K562 (cell line): ENCODE data around the gene CROT. TPM values are rescaled to one million over a fixed set of nuclear protein-coding genes. Genes with fewer than 3 reads are reported as not detected.

Source experiments
- ARID1B ChIP-seq: fragments of 450-650 bp; IDR thresholded peaks from 2 replicates; pipeline ENCODE4 v1.6.1; 2016; ENCODE audit warnings: antibody characterized with exemption, mild to moderate bottlenecking, inconsistent platforms
- ARNT ChIP-seq, 2 experiments: fragments of 450-650 bp; IDR thresholded peaks; 2 replicates each; pipeline ENCODE4 v1.6.1; 2016; ENCODE audit warnings: mild to moderate bottlenecking in 1 of 2
- ATF4 ChIP-seq: fragments of 450-650 bp; formaldehyde crosslinking; IDR thresholded peaks from 2 replicates; pipeline ENCODE4 v1.4.0; 2022; ENCODE audit warnings: mild to moderate bottlenecking, moderate library complexity
- CREM ChIP-seq: IDR thresholded peaks from 2 replicates; pipeline ENCODE4 v1.6.1; 2014; ENCODE audit warnings: antibody characterized with exemption, low read depth
- CTBP1 ChIP-seq: fragments of 450-650 bp; IDR thresholded peaks from 2 replicates; pipeline ENCODE4 v1.6.1; 2016; ENCODE audit warnings: borderline replicate concordance
- HNRNPLL ChIP-seq: fragments of 200-400 bp; formaldehyde crosslinking; IDR thresholded peaks from 2 replicates; pipeline ENCODE4 v1.6.1; 2017; ENCODE audit warnings: low read length, low read depth, mild to moderate bottlenecking; ENCODE audit not compliant: poor library complexity, severe bottlenecking
- IRF2 ChIP-seq: sonication (generic); formaldehyde crosslinking; IDR thresholded peaks from 2 replicates; pipeline ENCODE4 v1.8.1; 2022; ENCODE audit warnings: mild to moderate bottlenecking, missing genetic modification reagents
- JUND ChIP-seq, 2 experiments: IDR thresholded peaks; 2 replicates in 1 of 2; 3 replicates in 1 of 2; pipeline ENCODE4 v1.6.1; 2011; ENCODE audit warnings: borderline replicate concordance in 2 of 2, low read depth in 2 of 2, low read length in 2 of 2, improper control_type of control experiment in 1 of 2, missing biosample characterization in 1 of 2, missing genetic modification characterization in 1 of 2, missing genetic modification reagents in 1 of 2
- MTF1 ChIP-seq: fragments of 250-450 bp; sonication (Bioruptor Pico); IDR thresholded peaks from 2 replicates; pipeline ENCODE4 v1.9.0; 2021; ENCODE audit warnings: moderate library complexity, mild to moderate bottlenecking, inconsistent platforms, borderline replicate concordance
- MYNN ChIP-seq, 2 experiments: sonication (generic); formaldehyde crosslinking in 1 of 2; IDR thresholded peaks; 2 replicates each; pipeline versions ENCODE4 v1.5.0 to v1.6.1; 2016 to 2020; ENCODE audit warnings: antibody characterized with exemption in 1 of 2, missing genetic modification reagents in 1 of 2
- NKRF ChIP-seq: fragments of 450-650 bp; IDR thresholded peaks from 2 replicates; pipeline ENCODE4 v1.6.1; 2016; ENCODE audit warnings: borderline replicate concordance
- PML ChIP-seq: IDR thresholded peaks from 2 replicates; pipeline ENCODE4 v1.6.1; 2012; ENCODE audit warnings: low read length, inconsistent platforms
- PTRF ChIP-seq: fragments of 450-650 bp; IDR thresholded peaks from 2 replicates; pipeline ENCODE4 v1.6.1; 2016; ENCODE audit warnings: mild to moderate bottlenecking, missing genetic modification characterization, missing compliant biosample characterization
- SOX6 ChIP-seq: fragments of 450-650 bp; IDR thresholded peaks from 2 replicates; pipeline ENCODE4 v1.6.1; 2014; ENCODE audit warnings: mild to moderate bottlenecking
- TCF3 ChIP-seq: sonication (generic); formaldehyde crosslinking; IDR thresholded peaks from 2 replicates; pipeline ENCODE4 v1.4.0; 2020; ENCODE audit warnings: mild to moderate bottlenecking, missing genetic modification reagents
- ZKSCAN1 ChIP-seq: fragments of 150-350 bp; IDR thresholded peaks from 2 replicates; pipeline ENCODE4 v1.6.1; 2016; ENCODE audit warnings: low read depth, low read length
- ZNF707 ChIP-seq: fragments of 250-450 bp; sonication (Bioruptor Pico); conservative IDR thresholded peaks from 2 replicates; pipeline ENCODE4 v1.8.0; 2022; ENCODE audit warnings: inconsistent platforms, mild to moderate bottlenecking, moderate library complexity
- ZNF780A ChIP-seq: fragments of 250-450 bp; sonication (Bioruptor Pico); IDR thresholded peaks from 2 replicates; pipeline ENCODE4 v1.5.0; 2021; ENCODE audit warnings: mild to moderate bottlenecking
- polyA plus RNA-seq, 8 experiments: library from polyadenylated mRNA; depleted of rRNA in 4 of 8; stranded (reverse) in 5 of 8; unstranded in 3 of 8; fragments of >200 nt; fragmentation: Nextera tagmentation in 2 of 8; fragmentation: Illumina TruSeq in 1 of 8; extraction: Ambion mirVana in 2 of 8; extraction: Trizol in 1 of 8; gene quantifications; 2 replicates each; pipeline versions ENCODE4 v1.2.1 to v1.2.3, GENCODE V29; 2011 to 2014; ENCODE audit warnings: inconsistent platforms in 1 of 8, missing spikeins in 1 of 8
- total RNA-seq, 7 experiments: library from RNA; depleted of rRNA in 6 of 7; stranded (reverse); fragments of >200 nt in 6 of 7; fragmentation: Illumina TruSeq in 2 of 7; extraction: Trizol in 2 of 7; gene quantifications; 2 replicates each; pipeline versions ENCODE4 v1.2.1 to v1.2.3, GENCODE V29; 2011 to 2021; ENCODE audit warnings: low replicate concordance in 1 of 7
- TF ChIP-seq, protein P1 (sequence below), 2 experiments: IDR thresholded peaks in 1 of 2; conservative IDR thresholded peaks in 1 of 2; 2 replicates each; pipeline ENCODE4 v1.6.1; 2016; ENCODE audit warnings: low read depth in 2 of 2, mild to moderate bottlenecking in 1 of 2, missing compliant biosample characterization in 1 of 2, missing genetic modification characterization in 1 of 2, moderate library complexity in 1 of 2
- TF ChIP-seq, protein P2 (sequence below): fragments of 450-650 bp; conservative IDR thresholded peaks from 2 replicates; pipeline ENCODE4 v1.6.1; 2016; ENCODE audit warnings: missing genetic modification characterization, low read depth, mild to moderate bottlenecking, control low read depth, missing compliant biosample characterization
- TF ChIP-seq, protein P3 (sequence below): fragments of 250-450 bp; sonication (Bioruptor Pico); IDR thresholded peaks from 2 replicates; pipeline ENCODE4 v1.8.0; 2021; ENCODE audit warnings: moderate library complexity, mild to moderate bottlenecking, inconsistent platforms

Gene CROT
- total and polyA plus RNA-seq, 9 of the 15 experiments (the other 6 are each of a cell fraction or from before 2014, with no cell fraction given) = 2.5 to 8.1 (median 5.1) TPM

DNA sequence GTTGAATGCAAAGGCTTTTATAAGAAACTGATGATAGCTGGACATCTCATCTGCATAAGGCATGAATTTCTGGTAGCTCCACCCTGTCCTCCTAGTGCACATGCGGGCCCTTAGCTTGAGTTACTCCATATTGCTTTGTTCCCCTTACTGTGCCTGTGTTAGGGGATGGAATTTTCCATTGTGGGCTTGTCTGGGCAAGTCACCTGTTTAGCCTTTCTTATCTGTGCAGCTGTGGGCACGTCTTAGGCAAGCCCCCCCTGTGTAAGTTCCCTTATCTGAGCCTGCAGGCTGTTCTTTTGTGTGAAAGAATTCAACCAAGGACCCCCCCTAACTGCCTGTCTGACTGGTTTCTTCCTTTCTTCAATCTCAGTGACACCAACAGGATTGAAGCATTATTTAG lies 14.5 kb upstream of the CROT start (continued):
- TF ChIP-seq NKRF = no peak
- peak; percentile 97 for TF ChIP-seq ARID1B
- TF ChIP-seq ARNT (IDR thresholded peaks at IDR 0.05) = peak; percentile 46 to 75; a peak in 2 of 4 replicates
- TF ChIP-seq ZKSCAN1 = peak; percentile 22; the same call in 1 of the 2 replicates
- TF ChIP-seq SOX6 = peak; percentile 98
- peak; percentile 49; the same call in 1 of the 2 replicates for TF ChIP-seq JUND (IDR thresholded peaks at IDR 0.05; ENCODE audit: borderline replicate concordance, low read depth, low read length)
- TF ChIP-seq JUND (tag; IDR thresholded peaks at IDR 0.05; ENCODE audit: borderline replicate concordance, low read depth, low read length) = peak; percentile 87; the same call in 2 of the 3 replicates
- peak; percentile 42; the same call in 1 of the 2 replicates for TF ChIP-seq CREM
- TF ChIP-seq, protein P1, sequence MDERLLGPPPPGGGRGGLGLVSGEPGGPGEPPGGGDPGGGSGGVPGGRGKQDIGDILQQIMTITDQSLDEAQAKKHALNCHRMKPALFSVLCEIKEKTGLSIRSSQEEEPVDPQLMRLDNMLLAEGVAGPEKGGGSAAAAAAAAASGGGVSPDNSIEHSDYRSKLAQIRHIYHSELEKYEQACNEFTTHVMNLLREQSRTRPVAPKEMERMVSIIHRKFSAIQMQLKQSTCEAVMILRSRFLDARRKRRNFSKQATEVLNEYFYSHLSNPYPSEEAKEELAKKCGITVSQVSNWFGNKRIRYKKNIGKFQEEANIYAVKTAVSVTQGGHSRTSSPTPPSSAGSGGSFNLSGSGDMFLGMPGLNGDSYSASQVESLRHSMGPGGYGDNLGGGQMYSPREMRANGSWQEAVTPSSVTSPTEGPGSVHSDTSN (CRISPR knock-in tag; IDR thresholded peaks at IDR 0.05; ENCODE audit: low read depth) = no peak
- TF ChIP-seq, protein P1 (tag; conservative IDR thresholded peaks at IDR 0.05; ENCODE audit: low read depth) = peak; percentile 42; the same call in 1 of the 2 replicates
- TF ChIP-seq PML = peak; percentile 92
- peak; percentile 78 for TF ChIP-seq TCF3 (CRISPR knock-in tag)
- peak; percentile 59 for TF ChIP-seq CTBP1
- peak; percentile 94 for TF ChIP-seq ATF4 (CRISPR knock-in tag)
- TF ChIP-seq MTF1 (CRISPR knock-in tag) = peak; percentile 95
- TF ChIP-seq, protein P2, sequence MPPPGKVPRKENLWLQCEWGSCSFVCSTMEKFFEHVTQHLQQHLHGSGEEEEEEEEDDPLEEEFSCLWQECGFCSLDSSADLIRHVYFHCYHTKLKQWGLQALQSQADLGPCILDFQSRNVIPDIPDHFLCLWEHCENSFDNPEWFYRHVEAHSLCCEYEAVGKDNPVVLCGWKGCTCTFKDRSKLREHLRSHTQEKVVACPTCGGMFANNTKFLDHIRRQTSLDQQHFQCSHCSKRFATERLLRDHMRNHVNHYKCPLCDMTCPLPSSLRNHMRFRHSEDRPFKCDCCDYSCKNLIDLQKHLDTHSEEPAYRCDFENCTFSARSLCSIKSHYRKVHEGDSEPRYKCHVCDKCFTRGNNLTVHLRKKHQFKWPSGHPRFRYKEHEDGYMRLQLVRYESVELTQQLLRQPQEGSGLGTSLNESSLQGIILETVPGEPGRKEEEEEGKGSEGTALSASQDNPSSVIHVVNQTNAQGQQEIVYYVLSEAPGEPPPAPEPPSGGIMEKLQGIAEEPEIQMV = peak; percentile 85
- TF ChIP-seq PTRF (tag) = peak; percentile 92
- TF ChIP-seq, protein P3, sequence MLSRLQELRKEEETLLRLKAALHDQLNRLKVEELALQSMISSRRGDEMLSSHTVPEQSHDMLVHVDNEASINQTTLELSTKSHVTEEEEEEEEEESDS = peak; percentile 53; the same call in 1 of the 2 replicates
- TF ChIP-seq HNRNPLL = no peak
- no peak for TF ChIP-seq IRF2 (CRISPR knock-in tag)
- peak; percentile 84 for TF ChIP-seq ZNF707 (CRISPR knock-in tag)
- TF ChIP-seq ZNF780A (CRISPR knock-in tag) = peak; percentile 81
- peak; percentile 65; the same call in 1 of the 2 replicates for TF ChIP-seq MYNN (IDR thresholded peaks at IDR 0.05)
- TF ChIP-seq MYNN (CRISPR knock-in tag; IDR thresholded peaks at IDR 0.05) = no peak
